ENCODE results near the gene CDK5RAP2. TPM values are rescaled to one million over a fixed set of nuclear protein-coding genes. Genes with fewer than 3 reads are reported as not detected.

CDK5RAP2 gene
- polyA plus RNA-seq, 1 experiment: 28.1 TPM

GRCh38 chr9:120452631-120453030 lies 127.3 kb downstream of the CDK5RAP2 start:
- H3K36me3 ChIP-seq (ENCODE audit: control insufficient read depth, insufficient read depth, low read length): peaks cover 2% of the 10 kb centered on the region; the same call in 1 of the 2 replicates
- no peaks in the 10 kb centered on the region for H3K27me3 ChIP-seq (ENCODE audit: control insufficient read depth, insufficient read depth, low read length)
- no peak for TF ChIP-seq CTCF (IDR thresholded peaks at IDR 0.05; ENCODE audit: insufficient read depth, low read depth, low read length)
- DNase-seq (ENCODE audit: low read depth): no peak
- H3K4me3 ChIP-seq (ENCODE audit: low read depth, low read length): no peak overlapping the region
- CTCF ChIA-PET: interaction anchor here (2.0 kb wide), 1 partner anchor 23 kb away, joined by 5 read pairs; no protein-coding TSS in a partner anchor
- POLR2A ChIA-PET: no interaction called here

GRCh38 chr9:120450916-120451315 lies 129.1 kb downstream of the CDK5RAP2 start:
- no peak for TF ChIP-seq CTCF (IDR thresholded peaks at IDR 0.05; ENCODE audit: insufficient read depth, low read depth, low read length)
- ChIA-PET CTCF (no interaction called here), POLR2A (no interaction called here)
- Histone ChIP-seq H3K36me3 (ENCODE audit: control insufficient read depth, insufficient read depth, low read length) (peaks cover 2% of the 10 kb centered on the region; the same call in 1 of the 2 replicates), H3K27me3 (ENCODE audit: control insufficient read depth, insufficient read depth, low read length) (no peaks in the 10 kb centered on the region), H3K4me3 (ENCODE audit: low read depth, low read length) (no peak overlapping the region)
- no peak for DNase-seq (ENCODE audit: low read depth)

- no peak overlapping the region for H3K4me3 ChIP-seq (ENCODE audit: low read depth, low read length)
- POLR2A ChIA-PET: no interaction called here
- CTCF ChIA-PET: no interaction called here
- no peak for DNase-seq (ENCODE audit: low read depth)
- peaks cover 2% of the 10 kb centered on the region; the same call in 1 of the 2 replicates for H3K36me3 ChIP-seq (ENCODE audit: control insufficient read depth, insufficient read depth, low read length)
- no peak for TF ChIP-seq CTCF (IDR thresholded peaks at IDR 0.05; ENCODE audit: insufficient read depth, low read depth, low read length)
- H3K27me3 ChIP-seq (ENCODE audit: control insufficient read depth, insufficient read depth, low read length): no peaks in the 10 kb centered on the region
Observed at GRCh38 chr9:120449566-120449965, 130.4 kb downstream of the CDK5RAP2 start.

- no peaks in the 10 kb centered on the region for H3K27me3 ChIP-seq (ENCODE audit: control insufficient read depth, insufficient read depth, low read length)
- no peak for TF ChIP-seq CTCF (IDR thresholded peaks at IDR 0.05; ENCODE audit: insufficient read depth, low read depth, low read length)
- ChIA-PET POLR2A (no interaction called here), CTCF (no interaction called here)
- H3K36me3 ChIP-seq (ENCODE audit: control insufficient read depth, insufficient read depth, low read length): no peaks in the 10 kb centered on the region
- DNase-seq (ENCODE audit: low read depth): no peak
- no peak overlapping the region for H3K4me3 ChIP-seq (ENCODE audit: low read depth, low read length)
Observed at GRCh38 chr9:120447959-120448500, 131.9 kb downstream of the CDK5RAP2 start.

GRCh38 chr9:120446671-120447070 lies 133.3 kb downstream of the CDK5RAP2 start:
- no peaks in the 10 kb centered on the region for H3K27me3 ChIP-seq (ENCODE audit: control insufficient read depth, insufficient read depth, low read length)
- POLR2A ChIA-PET: no interaction called here
- no peaks in the 10 kb centered on the region for H3K36me3 ChIP-seq (ENCODE audit: control insufficient read depth, insufficient read depth, low read length)
- CTCF ChIA-PET: no interaction called here
- H3K4me3 ChIP-seq (ENCODE audit: low read depth, low read length): no peak overlapping the region
- DNase-seq (ENCODE audit: low read depth): no peak
- TF ChIP-seq CTCF (IDR thresholded peaks at IDR 0.05; ENCODE audit: insufficient read depth, low read depth, low read length): no peak

All from BJ (cell line).